ENCODE results near the gene GSTM2. TPM values are rescaled to one million over a fixed set of nuclear protein-coding genes. Genes with fewer than 3 reads are reported as not detected.
A peak's percentile ranks its signal among the peaks of the same experiment; 100 is the strongest.

GSTM2 gene
- total RNA-seq, 4 donors from 2014 or later: 27.0 to 87.5 (median 57.2) TPM

DNA sequence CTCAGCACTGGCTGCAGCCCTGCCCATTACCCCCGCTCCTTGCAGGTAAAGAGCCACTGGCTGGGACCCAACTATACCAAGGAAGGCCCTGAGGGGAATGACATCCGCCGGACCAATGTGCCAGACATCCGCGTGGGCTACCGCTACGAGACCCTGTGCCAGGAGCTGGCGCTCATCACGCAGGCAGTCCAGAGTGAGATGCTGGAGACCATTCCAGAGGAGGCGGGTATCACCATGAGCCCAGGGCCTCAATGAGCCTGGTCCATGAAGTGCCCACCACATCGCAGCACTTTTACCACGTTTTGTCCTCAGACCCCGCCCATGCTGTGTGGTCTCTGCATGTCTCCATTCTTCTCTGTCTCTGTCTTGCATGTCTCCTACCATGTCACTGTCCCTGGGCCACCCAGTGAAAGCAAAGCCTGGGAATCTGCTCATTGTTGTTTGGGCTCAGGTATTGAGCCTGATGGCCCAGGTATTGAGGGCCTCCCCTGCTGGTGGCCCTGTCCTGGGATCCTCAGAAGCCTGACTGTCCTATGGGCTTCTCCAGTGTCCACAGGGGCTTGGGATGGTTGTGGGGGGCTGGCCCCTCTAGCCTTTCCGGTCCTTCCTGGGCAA, 36.9 kb upstream of the GSTM2 start:
- TF ChIP-seq POLR2AphosphoS5 (IDR thresholded peaks at IDR 0.05) (no peak), EP300 (IDR thresholded peaks at IDR 0.05; ENCODE audit: low read depth) (no peak), POLR2A (IDR thresholded peaks at IDR 0.05) (no peak)
- TF ChIP-seq, protein P1, sequence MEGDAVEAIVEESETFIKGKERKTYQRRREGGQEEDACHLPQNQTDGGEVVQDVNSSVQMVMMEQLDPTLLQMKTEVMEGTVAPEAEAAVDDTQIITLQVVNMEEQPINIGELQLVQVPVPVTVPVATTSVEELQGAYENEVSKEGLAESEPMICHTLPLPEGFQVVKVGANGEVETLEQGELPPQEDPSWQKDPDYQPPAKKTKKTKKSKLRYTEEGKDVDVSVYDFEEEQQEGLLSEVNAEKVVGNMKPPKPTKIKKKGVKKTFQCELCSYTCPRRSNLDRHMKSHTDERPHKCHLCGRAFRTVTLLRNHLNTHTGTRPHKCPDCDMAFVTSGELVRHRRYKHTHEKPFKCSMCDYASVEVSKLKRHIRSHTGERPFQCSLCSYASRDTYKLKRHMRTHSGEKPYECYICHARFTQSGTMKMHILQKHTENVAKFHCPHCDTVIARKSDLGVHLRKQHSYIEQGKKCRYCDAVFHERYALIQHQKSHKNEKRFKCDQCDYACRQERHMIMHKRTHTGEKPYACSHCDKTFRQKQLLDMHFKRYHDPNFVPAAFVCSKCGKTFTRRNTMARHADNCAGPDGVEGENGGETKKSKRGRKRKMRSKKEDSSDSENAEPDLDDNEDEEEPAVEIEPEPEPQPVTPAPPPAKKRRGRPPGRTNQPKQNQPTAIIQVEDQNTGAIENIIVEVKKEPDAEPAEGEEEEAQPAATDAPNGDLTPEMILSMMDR (IDR thresholded peaks at IDR 0.05): no peak
- in situ Hi-C loops (cut with MboI; ENCODE audit: low pct_ligation_motif_present in 1 of 4, low pct_unique_long_range_greater_than_20kb in 1 of 4, low sequenced_read_pairs in 3 of 4): loop anchor here in 2 of 4 donors (5.0 to 10.0 kb wide), 2 partner anchors 89 to 354 kb away; partner anchors contain the start of gene AHCYL1 (in 1 of the 2)
- Histone ChIP-seq H3K4me1 (peaks cover 3 to 22% (median 10%) of the 10 kb centered on the region in 4 donors), H3K36me3 (no peaks in the 10 kb centered on the region), H3K27me3 (no peaks in the 10 kb centered on the region), H3K27ac (no peak overlapping the region), H3K9me3 (no peaks in the 10 kb centered on the region), H3K4me3 (no peak overlapping the region)
- intact Hi-C loops (cut with DNase I; ENCODE audit: low total_unique reads): no loop called here
- 95% methylated on average over 14 of the region's 14 CpGs; no CpG with 5 or more reads in 1 of the 2 donors for WGBS, 2 donors (ENCODE audit: low coverage in 1 of 2)
- no peak for DNase-seq

DNA sequence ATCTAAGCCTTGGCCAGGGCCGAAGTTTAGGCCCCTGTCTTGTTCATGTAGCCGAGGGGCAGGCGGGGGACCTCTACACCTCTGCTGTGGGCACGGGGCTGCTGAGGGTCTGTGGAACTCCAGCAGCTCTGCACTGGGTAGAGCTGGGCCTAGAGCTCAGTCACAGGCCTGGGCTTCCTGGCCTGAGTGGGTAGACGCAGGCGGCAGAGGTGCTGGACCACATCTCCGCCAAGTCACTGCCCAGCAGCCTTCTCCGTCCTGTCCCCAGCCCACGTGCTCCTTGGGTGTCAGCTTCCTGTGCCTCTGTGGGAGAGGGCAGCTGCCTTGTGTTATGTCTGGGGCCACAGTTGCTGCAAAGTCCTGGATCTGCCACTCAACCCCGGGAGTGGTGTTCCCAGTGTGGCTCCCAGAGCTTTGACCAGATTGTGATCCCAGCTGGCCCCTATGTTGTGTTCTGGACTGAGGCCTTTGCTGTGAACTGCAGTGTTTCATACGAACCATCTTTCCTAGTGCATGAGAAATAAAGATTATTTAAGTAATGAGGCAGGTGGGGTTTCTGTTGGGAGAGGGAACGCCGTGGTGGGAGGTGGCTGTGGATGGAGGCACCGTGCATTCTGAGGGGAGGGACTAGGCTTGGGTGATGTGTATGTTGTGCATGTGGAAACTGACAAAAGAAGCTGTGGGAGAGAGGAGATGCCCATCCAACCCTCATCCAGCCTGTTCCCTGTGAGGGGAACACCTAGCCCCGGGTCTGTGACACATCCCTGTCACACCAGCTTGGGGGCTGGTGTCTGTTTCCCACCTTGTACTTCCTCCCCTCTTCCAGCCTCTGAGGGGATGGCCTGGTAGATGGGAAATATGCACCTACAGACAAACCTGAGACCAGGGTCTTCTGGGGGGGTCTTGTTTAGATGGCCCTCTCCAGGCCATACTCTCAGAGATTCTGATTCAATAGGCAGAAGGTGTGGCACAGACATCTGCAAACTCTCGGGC, 36.0 kb upstream of the GSTM2 start:
- intact Hi-C loops (cut with DNase I; ENCODE audit: low total_unique reads) (no loop called here), in situ Hi-C loops (cut with MboI; ENCODE audit: low pct_ligation_motif_present in 1 of 4, low pct_unique_long_range_greater_than_20kb in 1 of 4, low sequenced_read_pairs in 3 of 4) (loop anchor here in 2 of 4 donors (5.0 to 10.0 kb wide), 2 partner anchors 90 to 353 kb away; partner anchors contain the start of gene AHCYL1 (in 1 of the 2))
- Histone ChIP-seq H3K27ac (peak overlapping the region in 1 of 4 donors; percentile 4), H3K9me3 (no peaks in the 10 kb centered on the region), H3K36me3 (no peaks in the 10 kb centered on the region), H3K4me3 (no peak overlapping the region), H3K27me3 (no peaks in the 10 kb centered on the region), H3K4me1 (peaks cover 3 to 26% (median 12%) of the 10 kb centered on the region in 4 donors)
- DNase-seq: no peak
- 60 to 89% methylated on average over 1 to 16 of the region's 16 CpGs for WGBS, 2 donors (ENCODE audit: low coverage in 1 of 2)
- TF ChIP-seq EP300 (IDR thresholded peaks at IDR 0.05; ENCODE audit: low read depth) (no peak), POLR2AphosphoS5 (IDR thresholded peaks at IDR 0.05) (no peak), POLR2A (IDR thresholded peaks at IDR 0.05) (no peak)
- TF ChIP-seq, protein P1 (IDR thresholded peaks at IDR 0.05): no peak

DNA sequence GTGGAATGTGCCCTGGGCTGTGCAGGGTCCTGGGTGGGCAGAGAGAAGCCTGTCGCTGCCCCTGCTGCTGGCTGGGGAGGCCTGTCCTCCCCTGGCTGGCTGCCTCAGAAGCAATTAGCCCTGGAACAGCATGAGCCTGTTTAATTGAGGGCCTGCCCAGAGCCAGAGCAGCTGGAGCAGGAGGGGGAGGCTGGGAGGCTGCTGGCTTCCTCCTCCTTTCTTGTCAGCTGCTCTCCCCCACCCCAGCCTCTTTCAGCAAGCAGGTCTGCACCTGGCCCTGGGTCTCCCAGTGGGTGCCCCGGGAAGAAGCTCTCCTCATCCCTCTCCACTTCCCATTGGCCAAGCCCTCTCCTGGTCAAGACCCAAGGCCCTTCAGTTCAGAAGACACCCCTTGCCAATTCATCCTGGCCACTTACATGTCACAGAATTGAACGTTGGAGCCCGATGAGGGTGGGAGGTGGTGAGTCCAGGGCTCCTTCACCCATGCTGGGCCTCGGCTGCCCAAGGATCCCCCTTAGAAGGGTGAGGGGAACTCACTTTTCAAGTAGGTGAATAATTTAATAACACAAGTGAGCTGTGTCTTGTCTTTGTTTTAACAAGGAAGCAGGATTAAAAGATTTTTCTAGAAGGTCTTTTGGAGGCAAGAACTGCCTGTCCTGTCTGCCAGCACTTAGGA, 35.0 kb upstream of the GSTM2 start:
- H3K4me1 ChIP-seq: peaks cover 3 to 26% (median 12%) of the 10 kb centered on the region in 4 donors
- H3K27me3 ChIP-seq: no peaks in the 10 kb centered on the region
- H3K9me3 ChIP-seq: no peaks in the 10 kb centered on the region
- H3K27ac ChIP-seq: peak overlapping the region in 1 of 4 donors; percentile 4
- DNase-seq: peak; percentile 48
- intact Hi-C loops (cut with DNase I; ENCODE audit: low total_unique reads): no loop called here
- H3K36me3 ChIP-seq: no peaks in the 10 kb centered on the region
- in situ Hi-C loops (cut with MboI; ENCODE audit: low pct_ligation_motif_present in 1 of 4, low pct_unique_long_range_greater_than_20kb in 1 of 4, low sequenced_read_pairs in 3 of 4): loop anchor here in 2 of 4 donors (5.0 to 10.0 kb wide), 2 partner anchors 91 to 352 kb away; partner anchors contain the start of gene AHCYL1 (in 1 of the 2)
- no peak overlapping the region for H3K4me3 ChIP-seq
- TF ChIP-seq EP300 (IDR thresholded peaks at IDR 0.05; ENCODE audit: low read depth) (no peak), POLR2AphosphoS5 (IDR thresholded peaks at IDR 0.05) (no peak), POLR2A (IDR thresholded peaks at IDR 0.05) (no peak)
- TF ChIP-seq, protein P1 (IDR thresholded peaks at IDR 0.05): no peak
- WGBS, 2 donors (ENCODE audit: low coverage in 1 of 2): 43% methylated on average over 5 of the region's 5 CpGs; no CpG with 5 or more reads in 1 of the 2 donors
